HepG2 (cell line): ENCODE measurements around the gene AMIGO3. TPM values are rescaled to one million over a fixed set of nuclear protein-coding genes. Genes with fewer than 3 reads are reported as not detected.

Experiments used
- ATM ChIP-seq: fragments of 450-650 bp; IDR thresholded peaks from 2 replicates; pipeline ENCODE4 v1.7.1; 2017; ENCODE audit warnings: mild to moderate bottlenecking, borderline replicate concordance
- CBFB ChIP-seq: sonication (generic); formaldehyde crosslinking; IDR thresholded peaks from 2 replicates; pipeline ENCODE4 v1.4.0; 2020; ENCODE audit warnings: missing genetic modification reagents
- ERF ChIP-seq: IDR thresholded peaks from 2 replicates; pipeline ENCODE4 v1.6.1; 2018; ENCODE audit warnings: missing biosample characterization, missing genetic modification reagents
- FOXA3 ChIP-seq: IDR thresholded peaks from 2 replicates; pipeline ENCODE4 v1.6.1; 2016; ENCODE audit warnings: missing genetic modification reagents, missing compliant biosample characterization
- KDM1A ChIP-seq: IDR thresholded peaks from 2 replicates; pipeline ENCODE4 v1.6.1; 2016; ENCODE audit warnings: missing compliant biosample characterization
- KDM5A ChIP-seq: fragments of 200-600 bp; sonication (generic); IDR thresholded peaks from 2 replicates; pipeline ENCODE4 v1.7.0; 2018; ENCODE audit warnings: antibody characterized with exemption, mild to moderate bottlenecking, low read length, borderline replicate concordance
- NFE2L2 ChIP-seq: fragments of 150-350 bp; IDR thresholded peaks from 2 replicates; pipeline ENCODE4 v1.6.1; 2014; ENCODE audit warnings: low read length
- RAD51 ChIP-seq: fragments of 450-650 bp; IDR thresholded peaks from 2 replicates; pipeline ENCODE4 v1.6.1; 2016; ENCODE audit warnings: borderline replicate concordance
- RCOR2 ChIP-seq: IDR thresholded peaks from 2 replicates; pipeline ENCODE4 v1.6.1; 2016; ENCODE audit warnings: missing biosample characterization, missing genetic modification reagents
- ZFP36L2 ChIP-seq: sonication (generic); formaldehyde crosslinking; IDR thresholded peaks from 2 replicates; pipeline ENCODE4 v1.4.0; 2020; ENCODE audit warnings: missing genetic modification reagents
- ZNF549 ChIP-seq: sonication (generic); formaldehyde crosslinking; IDR thresholded peaks from 2 replicates; pipeline ENCODE4 v1.5.0; 2020; ENCODE audit warnings: missing genetic modification reagents
- ZNF619 ChIP-seq: sonication (generic); formaldehyde crosslinking; IDR thresholded peaks from 2 replicates; pipeline ENCODE4 v1.4.0; 2020; ENCODE audit warnings: mild to moderate bottlenecking, missing genetic modification reagents
- ZNF674 ChIP-seq: sonication (generic); formaldehyde crosslinking; IDR thresholded peaks from 2 replicates; pipeline ENCODE4 v1.5.0; 2020; ENCODE audit warnings: low read depth, mild to moderate bottlenecking, missing genetic modification reagents
- ZSCAN22 ChIP-seq: sonication (generic); formaldehyde crosslinking; IDR thresholded peaks from 2 replicates; pipeline ENCODE4 v1.4.0; 2020; ENCODE audit warnings: mild to moderate bottlenecking, missing genetic modification reagents
- polyA plus RNA-seq, 8 experiments: library from polyadenylated mRNA; depleted of rRNA in 3 of 8; stranded (reverse) in 7 of 8; unstranded in 1 of 8; fragments of >200 nt; fragmentation: Illumina TruSeq in 4 of 8; extraction: Trizol in 4 of 8; gene quantifications; 2 replicates each; pipeline versions ENCODE4 v1.2.1 to v1.2.3, GENCODE V29; 2011 to 2016; ENCODE audit warnings: low read depth in 4 of 8, missing spikeins in 1 of 8, mixed read lengths in 1 of 8; ENCODE audit not compliant: insufficient read depth in 1 of 8
- total RNA-seq, 5 experiments: library from RNA; depleted of rRNA; stranded (reverse); fragments of >200 nt; fragmentation: Illumina TruSeq; extraction: Trizol; gene quantifications; 2 replicates each; pipeline ENCODE4 v1.2.3, GENCODE V29; 2016; ENCODE audit warnings: low read depth in 1 of 5
- TF ChIP-seq, protein P1 (sequence below): sonication (generic); formaldehyde crosslinking; IDR thresholded peaks from 2 replicates; pipeline ENCODE4 v1.5.0; 2020; ENCODE audit warnings: missing genetic modification reagents
- TF ChIP-seq, protein P2 (sequence below): sonication (generic); formaldehyde crosslinking; conservative IDR thresholded peaks from 2 replicates; pipeline ENCODE4 v1.8.0; 2022; ENCODE audit warnings: low read depth, missing genetic modification reagents
- TF ChIP-seq, protein P3 (sequence below): sonication (generic); formaldehyde crosslinking; IDR thresholded peaks from 2 replicates; pipeline ENCODE4 v1.8.0; 2022; ENCODE audit warnings: mild to moderate bottlenecking, missing genetic modification reagents, moderate library complexity
- TF ChIP-seq, protein P4 (sequence below): IDR thresholded peaks from 2 replicates; pipeline ENCODE4 v1.6.1; 2016; ENCODE audit warnings: missing biosample characterization, missing genetic modification reagents, low read depth
- TF ChIP-seq, protein P5 (sequence below): sonication (generic); formaldehyde crosslinking; IDR thresholded peaks from 2 replicates; pipeline ENCODE4 v1.5.1; 2020; ENCODE audit warnings: missing genetic modification reagents, mild to moderate bottlenecking, borderline replicate concordance
- TF ChIP-seq, protein P6 (sequence below): sonication (generic); formaldehyde crosslinking; IDR thresholded peaks from 2 replicates; pipeline ENCODE4 v1.9.0; 2021; ENCODE audit warnings: missing genetic modification reagents, mild to moderate bottlenecking, borderline replicate concordance

The AMIGO3 gene
- total and polyA plus RNA-seq, 2 of the 13 experiments (the other 11 are each of a cell fraction or from before 2014, with no cell fraction given): 0.35 TPM; not detected in 1

DNA sequence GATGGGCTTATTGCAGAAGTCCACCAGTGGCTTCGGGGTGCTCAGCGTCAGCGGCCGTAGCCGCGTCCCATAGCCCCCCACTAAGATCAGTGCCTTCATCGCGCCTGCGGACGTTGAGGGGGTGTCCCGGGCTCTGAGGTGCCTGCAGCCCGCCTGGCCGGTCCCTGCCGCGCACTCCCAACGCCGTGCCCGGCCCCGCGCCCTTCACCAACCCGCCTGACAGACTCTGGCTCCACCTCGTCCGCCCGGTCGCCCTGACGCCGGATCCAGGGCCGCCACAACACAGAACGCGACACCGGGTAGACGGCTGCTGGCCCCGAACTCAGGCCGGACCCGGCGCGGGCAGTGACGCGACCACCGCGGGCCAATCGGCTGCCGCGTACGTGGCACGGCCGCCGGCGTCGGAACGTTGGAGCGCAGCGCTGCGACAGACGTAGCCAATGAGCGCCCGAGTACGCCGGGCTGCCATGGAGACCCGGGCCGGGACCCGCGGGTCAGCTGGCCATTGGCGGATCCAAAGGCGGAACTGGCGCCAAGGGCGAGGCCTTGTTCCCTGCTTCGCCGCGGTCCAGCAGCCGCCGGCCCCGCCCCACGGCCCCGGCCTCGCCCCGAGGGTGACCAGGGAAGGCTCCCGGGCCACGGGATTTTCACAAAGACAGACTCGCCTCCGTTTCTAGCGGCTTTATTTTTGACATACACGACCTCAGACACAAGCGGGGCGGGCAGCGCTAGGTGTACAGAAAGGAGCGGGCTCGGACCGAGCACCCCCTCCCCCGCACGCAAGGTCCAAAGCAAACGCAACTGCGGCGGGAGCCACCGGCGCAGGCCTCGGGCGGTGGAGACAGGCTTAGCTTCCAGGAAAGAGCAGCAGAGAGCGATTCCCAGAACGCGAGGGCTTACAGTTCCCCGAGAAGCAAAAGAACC lies 4.4 kb upstream of the AMIGO3 start, which contains the start of gene GMPPB (continued):
- TF ChIP-seq ZSCAN22 (CRISPR knock-in tag) (no peak), RCOR2 (CRISPR knock-in tag) (no peak), CBFB (CRISPR knock-in tag) (0 out of 2 replicates have a peak, but pooled peaks have one; percentile 57), RAD51 (no peak), KDM1A (CRISPR knock-in tag) (no peak), ZNF674 (CRISPR knock-in tag) (no peak), ATM (no peak), ZFP36L2 (CRISPR knock-in tag) (no peak), NFE2L2 (no peak), FOXA3 (CRISPR knock-in tag) (peak; percentile 20; the same call in 1 of the 2 replicates), KDM5A (peak; percentile 84), ZNF619 (CRISPR knock-in tag) (peak; percentile 29; the same call in 1 of the 2 replicates), ERF (CRISPR knock-in tag) (peak; percentile 16; the same call in 1 of the 2 replicates), ZNF549 (CRISPR knock-in tag) (no peak)
- TF ChIP-seq, protein P1, sequence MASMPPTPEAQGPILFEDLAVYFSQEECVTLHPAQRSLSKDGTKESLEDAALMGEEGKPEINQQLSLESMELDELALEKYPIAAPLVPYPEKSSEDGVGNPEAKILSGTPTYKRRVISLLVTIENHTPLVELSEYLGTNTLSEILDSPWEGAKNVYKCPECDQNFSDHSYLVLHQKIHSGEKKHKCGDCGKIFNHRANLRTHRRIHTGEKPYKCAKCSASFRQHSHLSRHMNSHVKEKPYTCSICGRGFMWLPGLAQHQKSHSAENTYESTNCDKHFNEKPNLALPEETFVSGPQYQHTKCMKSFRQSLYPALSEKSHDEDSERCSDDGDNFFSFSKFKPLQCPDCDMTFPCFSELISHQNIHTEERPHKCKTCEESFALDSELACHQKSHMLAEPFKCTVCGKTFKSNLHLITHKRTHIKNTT: no peak
- TF ChIP-seq, protein P2, sequence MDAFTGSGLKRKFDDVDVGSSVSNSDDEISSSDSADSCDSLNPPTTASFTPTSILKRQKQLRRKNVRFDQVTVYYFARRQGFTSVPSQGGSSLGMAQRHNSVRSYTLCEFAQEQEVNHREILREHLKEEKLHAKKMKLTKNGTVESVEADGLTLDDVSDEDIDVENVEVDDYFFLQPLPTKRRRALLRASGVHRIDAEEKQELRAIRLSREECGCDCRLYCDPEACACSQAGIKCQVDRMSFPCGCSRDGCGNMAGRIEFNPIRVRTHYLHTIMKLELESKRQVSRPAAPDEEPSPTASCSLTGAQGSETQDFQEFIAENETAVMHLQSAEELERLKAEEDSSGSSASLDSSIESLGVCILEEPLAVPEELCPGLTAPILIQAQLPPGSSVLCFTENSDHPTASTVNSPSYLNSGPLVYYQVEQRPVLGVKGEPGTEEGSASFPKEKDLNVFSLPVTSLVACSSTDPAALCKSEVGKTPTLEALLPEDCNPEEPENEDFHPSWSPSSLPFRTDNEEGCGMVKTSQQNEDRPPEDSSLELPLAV (CRISPR knock-in tag): no peak; the same call in 1 of the 2 replicates
- TF ChIP-seq, protein P3, sequence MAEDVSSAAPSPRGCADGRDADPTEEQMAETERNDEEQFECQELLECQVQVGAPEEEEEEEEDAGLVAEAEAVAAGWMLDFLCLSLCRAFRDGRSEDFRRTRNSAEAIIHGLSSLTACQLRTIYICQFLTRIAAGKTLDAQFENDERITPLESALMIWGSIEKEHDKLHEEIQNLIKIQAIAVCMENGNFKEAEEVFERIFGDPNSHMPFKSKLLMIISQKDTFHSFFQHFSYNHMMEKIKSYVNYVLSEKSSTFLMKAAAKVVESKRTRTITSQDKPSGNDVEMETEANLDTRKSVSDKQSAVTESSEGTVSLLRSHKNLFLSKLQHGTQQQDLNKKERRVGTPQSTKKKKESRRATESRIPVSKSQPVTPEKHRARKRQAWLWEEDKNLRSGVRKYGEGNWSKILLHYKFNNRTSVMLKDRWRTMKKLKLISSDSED (CRISPR knock-in tag): 0 out of 2 replicates have a peak, but pooled peaks have one; percentile 63
- TF ChIP-seq, protein P4, sequence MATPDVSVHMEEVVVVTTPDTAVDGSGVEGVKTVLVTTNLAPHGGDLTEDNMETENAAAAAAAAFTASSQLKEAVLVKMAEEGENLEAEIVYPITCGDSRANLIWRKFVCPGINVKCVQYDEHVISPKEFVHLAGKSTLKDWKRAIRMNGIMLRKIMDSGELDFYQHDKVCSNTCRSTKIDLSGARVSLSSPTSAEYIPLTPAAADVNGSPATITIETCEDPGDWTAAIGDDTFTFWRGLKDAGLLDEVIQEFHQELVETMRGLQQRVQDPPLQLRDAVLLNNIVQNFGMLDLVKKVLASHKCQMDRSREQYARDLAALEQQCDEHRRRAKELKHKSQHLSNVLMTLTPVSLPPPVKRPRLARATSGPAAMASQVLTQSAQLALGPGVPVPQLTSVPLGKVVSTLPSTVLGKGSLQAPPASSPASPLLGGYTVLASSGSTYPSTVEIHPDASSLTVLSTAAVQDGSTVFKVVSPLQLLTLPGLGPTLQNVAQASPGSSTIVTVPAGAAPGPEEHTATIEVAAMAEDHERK (CRISPR knock-in tag): peak; percentile 98
- TF ChIP-seq, protein P5, sequence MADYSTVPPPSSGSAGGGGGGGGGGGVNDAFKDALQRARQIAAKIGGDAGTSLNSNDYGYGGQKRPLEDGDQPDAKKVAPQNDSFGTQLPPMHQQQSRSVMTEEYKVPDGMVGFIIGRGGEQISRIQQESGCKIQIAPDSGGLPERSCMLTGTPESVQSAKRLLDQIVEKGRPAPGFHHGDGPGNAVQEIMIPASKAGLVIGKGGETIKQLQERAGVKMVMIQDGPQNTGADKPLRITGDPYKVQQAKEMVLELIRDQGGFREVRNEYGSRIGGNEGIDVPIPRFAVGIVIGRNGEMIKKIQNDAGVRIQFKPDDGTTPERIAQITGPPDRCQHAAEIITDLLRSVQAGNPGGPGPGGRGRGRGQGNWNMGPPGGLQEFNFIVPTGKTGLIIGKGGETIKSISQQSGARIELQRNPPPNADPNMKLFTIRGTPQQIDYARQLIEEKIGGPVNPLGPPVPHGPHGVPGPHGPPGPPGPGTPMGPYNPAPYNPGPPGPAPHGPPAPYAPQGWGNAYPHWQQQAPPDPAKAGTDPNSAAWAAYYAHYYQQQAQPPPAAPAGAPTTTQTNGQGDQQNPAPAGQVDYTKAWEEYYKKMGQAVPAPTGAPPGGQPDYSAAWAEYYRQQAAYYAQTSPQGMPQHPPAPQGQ (CRISPR knock-in tag): peak; percentile 63; the same call in 1 of the 2 replicates
- TF ChIP-seq, protein P6, sequence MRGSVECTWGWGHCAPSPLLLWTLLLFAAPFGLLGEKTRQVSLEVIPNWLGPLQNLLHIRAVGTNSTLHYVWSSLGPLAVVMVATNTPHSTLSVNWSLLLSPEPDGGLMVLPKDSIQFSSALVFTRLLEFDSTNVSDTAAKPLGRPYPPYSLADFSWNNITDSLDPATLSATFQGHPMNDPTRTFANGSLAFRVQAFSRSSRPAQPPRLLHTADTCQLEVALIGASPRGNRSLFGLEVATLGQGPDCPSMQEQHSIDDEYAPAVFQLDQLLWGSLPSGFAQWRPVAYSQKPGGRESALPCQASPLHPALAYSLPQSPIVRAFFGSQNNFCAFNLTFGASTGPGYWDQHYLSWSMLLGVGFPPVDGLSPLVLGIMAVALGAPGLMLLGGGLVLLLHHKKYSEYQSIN (CRISPR knock-in tag): no peak
